Right lobe of liver (tissue), 6 donors: ENCODE measurements around the gene CCDC127. TPM values are rescaled to one million over a fixed set of nuclear protein-coding genes. Genes with fewer than 3 reads are reported as not detected.
A peak's percentile ranks its signal among the peaks of the same experiment; 100 is the strongest.

Source experiments
- ATAC-seq, 4 donors: fragments of 200-7000 bp; cut with Tn5 transposase; one replicate each; pipeline ENCODE4 v1.9.1; 2020; ENCODE audit warnings: mild to moderate bottlenecking in 4 of 4, moderate library complexity in 4 of 4
- DNase-seq, 3 donors: peaks; one replicate each; pipeline ENCODE4 v3.0.0-alpha.2; 2020
- H3K27ac ChIP-seq, 3 donors: fragments of 200-600 bp; one replicate each; pipeline ENCODE4 v1.8.0; 2022
- H3K27me3 ChIP-seq, 2 donors: fragments of 200-600 bp; one replicate each; pipeline ENCODE4 v1.8.0; 2022
- H3K36me3 ChIP-seq, 4 donors: fragments of 200-600 bp; sonication (generic) in 1 of 4; one replicate each; pipeline versions ENCODE4 v1.5.1 to v1.8.0; 2017 to 2022; ENCODE audit warnings: control low read depth in 1 of 4
- H3K4me1 ChIP-seq, 4 donors: fragments of 200-600 bp; sonication (generic) in 1 of 4; one replicate each; pipeline versions ENCODE4 v1.5.1 to v1.8.0; 2017 to 2022; ENCODE audit warnings: control low read depth in 1 of 4
- H3K4me3 ChIP-seq, 3 donors: fragments of 200-600 bp; one replicate each; pipeline ENCODE4 v1.8.0; 2022
- H3K9me3 ChIP-seq, 4 donors: fragments of 200-600 bp; sonication (generic) in 1 of 4; one replicate each; pipeline versions ENCODE4 v1.5.1 to v1.8.0; 2017 to 2022; ENCODE audit warnings: control low read depth in 1 of 4
- CTCF ChIP-seq, 4 donors: fragments of 200-600 bp in 3 of 4; fragments of 450-650 bp in 1 of 4; IDR thresholded peaks; one replicate each; pipeline versions ENCODE4 v1.5.1 to v1.8.0; 2016 to 2022; ENCODE audit warnings: antibody characterized with exemption in 4 of 4, mild to moderate bottlenecking in 2 of 4
- POLR2A ChIP-seq: fragments of 450-650 bp; IDR thresholded peaks from one replicate; pipeline ENCODE4 v1.6.1; 2017; ENCODE audit warnings: antibody characterized with exemption, mild to moderate bottlenecking
- WGBS: methylation state at CpG from one replicate; pipeline ENCODE4 v1.1.6; 2018; ENCODE audit warnings: low coverage, low lambda C conversion rate; ENCODE audit not compliant: insufficient coverage; ENCODE audit errors: missing lambda C conversion rate; 5-methylcytosine and 5-hydroxymethylcytosine counted together
- intact Hi-C, 2 donors: fragments of 100-400 bp; cut with DNase I; formaldehyde crosslinking; loops; one replicate each; pipeline versions ENCODE4 v1.11.2 to v1.14.1; 2022
- total RNA-seq, 6 experiments: library from RNA; depleted of rRNA in 2 of 6; stranded (reverse); fragments of >200 nt in 2 of 6; fragmentation: NEBNext Ultra II Directional in 3 of 6; extraction: Animal tissue kit (Norgen Biotek cat#: 25700) in 3 of 6; gene quantifications; one replicate each; pipeline versions ENCODE4 v1.1.0 to v1.2.4, GENCODE V29; 2016 to 2023
- donor health status: DM: no; HTN: yes; CAD: no.
- donor health status: DM: no; HTN: no; CAD: no.
- donor health status: DM: no; HTN: no; CAD: no.
- donor health status: DM: no; HTN: yes; CAD: no.
- donor health status: DM: no; HTN: yes; CAD: no.

Gene CCDC127
- total RNA-seq, 6 experiments from 2014 or later, result 1.2 to 3.6 (median 2.2) TPM

GRCh38 chr5:200985-201384, 17.0 kb downstream of the CCDC127 start:
- DNase-seq, result peak in 1 of 3 donors; percentile 26

GRCh38 chr5:199950-200645, 17.9 kb downstream of the CCDC127 start:
- DNase-seq (peak in 1 of 3 donors; percentile 42), ATAC-seq (no peak)
- peaks cover 0 to 7% (median 2%) of the 10 kb centered on the region in 4 donors for H3K36me3 ChIP-seq
- no peaks in the 10 kb centered on the region for H3K4me1 ChIP-seq
- intact Hi-C loops, result no loop called here
- TF ChIP-seq POLR2A, result no peak
- no peak for TF ChIP-seq CTCF (IDR thresholded peaks at IDR 0.05)
- no peak overlapping the region for H3K27ac ChIP-seq
- H3K9me3 ChIP-seq, result no peaks in the 10 kb centered on the region
- H3K27me3 ChIP-seq, result no peaks in the 10 kb centered on the region
- 97% methylated on average over 12 of the region's 23 CpGs for WGBS
- H3K4me3 ChIP-seq, result no peak overlapping the region

More at GRCh38 chr5:200985-201384, 17.0 kb downstream of the CCDC127 start:
- no CpG with 5 or more reads among the region's 4 CpGs for WGBS
- Histone ChIP-seq H3K9me3 (no peaks in the 10 kb centered on the region), H3K27me3 (no peaks in the 10 kb centered on the region), H3K27ac (no peak overlapping the region), H3K4me1 (no peaks in the 10 kb centered on the region), H3K36me3 (peaks cover 0 to 8% (median 3%) of the 10 kb centered on the region in 4 donors), H3K4me3 (no peak overlapping the region)
- TF ChIP-seq CTCF (IDR thresholded peaks at IDR 0.05) (no peak), POLR2A (no peak)
- intact Hi-C loops, result no loop called here
- no peak for ATAC-seq

DNA sequence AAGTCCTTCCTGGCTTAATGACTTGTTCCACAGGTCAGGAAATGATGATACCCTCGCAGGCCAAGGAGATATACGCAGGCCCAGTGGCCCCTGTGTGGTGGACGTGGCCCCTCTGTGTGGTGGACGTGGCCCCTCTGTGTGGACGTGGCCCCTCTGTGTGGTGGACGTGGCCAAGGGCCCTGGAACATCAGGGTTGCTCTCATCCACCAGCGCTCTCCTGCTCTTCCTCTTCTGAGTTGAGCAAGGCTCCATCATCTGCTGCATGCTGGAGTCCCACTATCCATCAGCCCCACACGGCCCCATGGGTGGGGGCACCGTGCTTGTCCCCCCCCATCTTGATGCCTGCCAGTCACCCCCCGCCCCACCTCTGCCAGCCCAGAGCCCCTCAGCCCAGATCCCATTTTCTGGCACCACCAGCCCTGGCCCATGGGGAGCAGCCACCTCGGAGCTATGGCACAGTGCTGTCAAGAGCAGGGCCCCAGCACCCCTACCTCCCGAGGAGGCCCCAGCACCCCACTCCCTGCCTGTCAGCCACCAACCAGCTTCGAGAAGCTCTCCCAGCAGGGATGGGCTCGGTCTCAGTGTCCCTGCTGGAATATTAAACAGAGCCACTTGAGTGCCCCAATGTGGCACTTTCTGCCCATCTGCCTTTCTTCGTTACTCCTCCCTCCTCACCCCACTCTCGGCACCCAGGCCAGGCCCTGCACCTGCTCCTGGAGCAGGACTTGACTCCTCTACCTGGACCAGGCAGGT, 18.6 kb downstream of the CCDC127 start:
- 93% methylated on average over 3 of the region's 16 CpGs for WGBS
- peaks cover 0 to 7% (median 0%) of the 10 kb centered on the region in 4 donors for H3K36me3 ChIP-seq
- H3K4me3 ChIP-seq, result no peak overlapping the region
- H3K9me3 ChIP-seq, result no peaks in the 10 kb centered on the region
- H3K27ac ChIP-seq, result no peak overlapping the region
- no peak for TF ChIP-seq POLR2A
- TF ChIP-seq CTCF (IDR thresholded peaks at IDR 0.05), result no peak
- intact Hi-C loops, result no loop called here
- no peaks in the 10 kb centered on the region for H3K4me1 ChIP-seq
- no peak for ATAC-seq
- no peaks in the 10 kb centered on the region for H3K27me3 ChIP-seq
- peak in 1 of 3 donors; percentile 38 for DNase-seq

GRCh38 chr5:198516-199196, 19.3 kb downstream of the CCDC127 start:
- WGBS, result 100% methylated on average over 1 of the region's 21 CpGs
- intact Hi-C loops, result no loop called here
- Histone ChIP-seq H3K4me1 (no peaks in the 10 kb centered on the region), H3K27me3 (no peaks in the 10 kb centered on the region), H3K4me3 (no peak overlapping the region), H3K27ac (no peak overlapping the region), H3K36me3 (peaks cover 0 to under 1% (median 0%) of the 10 kb centered on the region in 4 donors), H3K9me3 (no peaks in the 10 kb centered on the region)
- DNase-seq, result peak in 1 of 3 donors; percentile 33
- ATAC-seq, result no peak
- no peak for TF ChIP-seq CTCF (IDR thresholded peaks at IDR 0.05)
